GM18870 (cell line): ENCODE data around the gene KCNAB2.

ENCODE experiments used
- ATAC-seq: cut with Tn5 transposase; IDR thresholded peaks from one replicate; pipeline ENCODE4 v1.9.1; 2021; ENCODE audit warnings: moderate library complexity; ENCODE audit not compliant: unreplicated experiment

The KCNAB2 gene

DNA sequence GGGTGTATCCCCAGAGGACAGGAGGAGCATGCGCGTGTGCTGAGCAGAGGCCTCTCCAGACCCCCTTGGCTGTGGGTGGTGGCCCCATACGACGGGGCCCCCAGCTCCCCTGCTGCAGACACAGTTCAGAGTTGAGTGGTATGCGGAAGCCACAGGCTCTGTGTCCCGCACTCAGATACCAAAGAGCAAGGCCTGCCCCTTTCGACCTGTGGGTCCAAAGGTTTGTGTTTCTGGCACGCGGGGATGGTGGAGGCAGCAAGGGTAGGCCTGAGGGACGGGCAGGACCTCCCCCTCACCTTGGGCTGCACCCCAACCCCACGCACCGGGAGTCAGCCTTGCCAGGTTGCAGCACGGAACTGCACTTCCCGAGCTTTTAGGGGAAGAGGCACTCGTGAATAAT, at the start of gene KCNAB2:
KCNAB2 (plus strand) TSS at position 328 of the 400 bp plus-strand sequence. CDS start 5,649 bp downstream, outside the sequence.
- ATAC-seq = no peak

DNA sequence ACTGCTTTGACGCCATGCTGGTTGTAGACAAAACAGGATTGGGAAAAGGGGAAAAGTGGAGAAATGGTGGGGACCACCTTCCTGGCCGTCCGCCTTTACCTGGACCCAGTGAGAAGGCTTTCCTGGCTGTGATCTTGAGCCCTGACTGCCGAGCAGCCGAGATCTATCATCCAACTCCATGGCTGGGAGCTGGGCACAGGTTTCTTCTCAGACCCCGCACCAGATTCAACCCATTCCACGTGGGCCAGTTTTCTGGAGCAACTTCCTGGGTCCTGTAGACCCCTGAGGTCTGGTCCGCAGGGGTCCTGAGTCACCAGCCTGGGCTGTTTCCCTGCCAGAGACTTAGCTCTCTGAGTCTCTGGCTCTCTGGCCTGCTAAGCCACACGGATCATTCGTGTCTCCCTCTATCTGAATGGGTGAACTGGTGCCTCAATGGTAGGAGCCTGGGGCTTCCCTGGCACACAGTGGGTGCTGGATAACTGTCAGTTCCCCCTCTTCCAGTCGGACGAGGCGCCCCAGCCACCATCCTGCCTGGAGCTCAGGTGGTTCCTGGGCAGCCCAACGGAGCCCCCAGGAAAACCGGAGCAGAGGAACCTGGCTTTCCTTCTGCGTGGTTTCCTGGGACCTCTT, 48.9 kb upstream of the KCNAB2 start:
- no peak for ATAC-seq

DNA sequence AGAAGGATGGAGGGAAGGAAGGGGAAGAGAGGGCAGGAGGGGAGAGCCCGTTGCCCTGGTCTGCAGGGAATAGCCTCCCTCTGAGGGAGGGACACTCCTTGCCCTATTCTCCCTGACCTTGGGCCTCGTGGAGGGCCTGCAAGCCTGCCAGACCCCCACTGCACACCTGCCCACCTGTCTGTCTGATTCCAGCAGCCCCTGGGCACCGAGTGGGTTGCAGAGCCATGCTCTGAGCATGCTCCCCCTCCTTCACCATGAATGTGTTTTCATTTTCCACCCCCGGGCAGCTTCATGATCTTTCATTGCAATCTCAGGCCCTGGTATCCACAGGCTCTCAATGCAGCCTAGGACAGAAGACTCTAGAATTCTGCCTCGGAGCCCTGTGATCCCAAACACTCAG, 48.4 kb upstream of the KCNAB2 start:
- no peak for ATAC-seq

DNA sequence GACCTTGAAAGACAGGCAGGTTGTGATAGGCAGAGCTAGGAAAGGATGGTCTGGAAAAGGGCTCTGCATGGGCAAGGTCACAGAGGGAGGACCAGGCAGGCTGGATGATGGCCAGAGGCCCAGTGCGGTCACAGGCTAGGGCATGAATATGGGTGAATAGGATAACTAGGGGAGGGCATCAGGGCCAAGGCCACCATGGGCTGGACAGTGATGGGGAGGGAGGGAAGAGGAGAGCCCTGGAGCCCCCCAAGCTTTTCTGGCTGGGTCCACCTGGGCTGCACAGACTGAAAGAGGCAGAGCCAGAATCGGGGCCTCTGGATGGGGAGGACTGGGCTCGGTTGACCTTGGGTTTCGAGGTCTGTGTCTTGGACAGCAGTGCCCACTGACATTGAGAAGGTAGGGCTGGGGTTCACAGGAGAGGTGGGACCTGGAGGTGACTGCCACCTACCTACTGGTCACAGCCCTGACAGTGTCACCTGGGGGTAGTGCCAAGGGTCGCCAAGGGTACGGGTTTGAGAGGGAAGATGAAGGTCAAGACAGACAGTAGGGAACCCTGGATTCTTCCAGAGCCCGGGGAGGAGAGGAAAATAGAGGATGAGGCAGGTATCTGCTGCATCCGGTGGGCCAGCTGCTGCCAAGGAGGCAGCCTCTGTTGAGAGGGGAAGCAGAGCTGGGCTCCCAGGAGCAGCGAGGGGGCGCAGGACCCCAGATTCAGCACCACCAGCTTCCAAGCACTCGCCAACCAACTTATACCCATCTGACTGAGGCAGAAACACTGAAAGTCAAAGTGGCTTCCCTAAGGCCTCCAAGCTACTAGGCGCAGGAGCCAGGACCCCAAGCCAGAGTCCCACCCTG, 47.4 kb upstream of the KCNAB2 start:
- ATAC-seq = no peak

DNA sequence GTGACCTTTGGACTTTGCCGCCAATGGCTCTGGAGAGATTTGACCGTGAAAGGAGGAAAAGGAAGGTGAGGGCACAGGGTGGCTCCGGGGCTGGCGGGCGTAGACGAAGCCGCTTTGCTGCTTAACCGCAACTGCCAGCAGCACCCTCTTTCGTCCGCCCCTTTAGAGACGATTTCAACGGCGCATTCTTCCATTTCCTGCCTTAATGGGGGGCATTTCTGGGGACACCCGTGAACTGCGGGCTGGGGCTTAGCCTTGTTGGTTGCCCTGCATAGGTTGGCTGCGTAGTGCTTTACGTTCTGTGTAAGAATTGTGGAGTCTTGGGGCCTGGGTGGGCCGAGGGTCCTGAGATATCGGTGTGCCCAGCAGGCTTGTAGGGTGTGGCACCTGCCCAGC, 46.8 kb upstream of the KCNAB2 start:
- no peak for ATAC-seq

DNA sequence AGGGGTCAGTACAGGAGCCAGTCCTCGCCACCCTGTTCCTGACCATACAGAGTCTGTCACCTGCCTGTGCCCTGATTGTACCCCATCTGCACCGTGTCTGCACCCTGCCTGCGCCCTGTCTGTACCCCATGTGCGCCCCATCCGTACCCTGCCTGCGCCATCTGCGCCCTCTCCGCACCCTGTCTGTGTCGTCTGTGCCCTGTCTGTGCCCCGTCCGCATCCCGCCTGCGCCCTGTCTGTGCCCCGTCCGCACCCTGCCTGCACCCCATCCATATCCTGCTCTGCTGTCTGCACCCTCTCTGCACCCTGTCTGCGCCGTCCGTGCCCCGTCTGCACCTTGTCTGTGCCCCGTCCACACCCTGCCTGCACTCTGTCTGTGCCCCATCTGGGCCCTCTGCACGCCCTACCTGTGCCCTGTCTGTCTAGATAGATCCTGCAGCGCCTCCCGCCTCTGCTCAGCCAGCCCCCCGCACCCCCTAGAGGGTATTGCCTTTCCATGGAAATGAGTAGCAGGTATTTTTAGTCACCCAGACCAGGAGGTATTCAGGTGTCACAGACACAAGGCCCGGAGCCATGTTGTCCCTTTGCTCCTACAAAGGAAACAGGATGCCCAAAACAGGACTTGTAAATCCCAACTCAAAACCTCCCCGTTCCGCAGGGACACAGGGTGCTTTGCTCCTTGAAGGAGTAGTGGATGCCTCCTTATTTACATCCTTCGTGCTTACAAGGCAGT, 45.8 kb upstream of the KCNAB2 start:
- ATAC-seq = no peak

DNA sequence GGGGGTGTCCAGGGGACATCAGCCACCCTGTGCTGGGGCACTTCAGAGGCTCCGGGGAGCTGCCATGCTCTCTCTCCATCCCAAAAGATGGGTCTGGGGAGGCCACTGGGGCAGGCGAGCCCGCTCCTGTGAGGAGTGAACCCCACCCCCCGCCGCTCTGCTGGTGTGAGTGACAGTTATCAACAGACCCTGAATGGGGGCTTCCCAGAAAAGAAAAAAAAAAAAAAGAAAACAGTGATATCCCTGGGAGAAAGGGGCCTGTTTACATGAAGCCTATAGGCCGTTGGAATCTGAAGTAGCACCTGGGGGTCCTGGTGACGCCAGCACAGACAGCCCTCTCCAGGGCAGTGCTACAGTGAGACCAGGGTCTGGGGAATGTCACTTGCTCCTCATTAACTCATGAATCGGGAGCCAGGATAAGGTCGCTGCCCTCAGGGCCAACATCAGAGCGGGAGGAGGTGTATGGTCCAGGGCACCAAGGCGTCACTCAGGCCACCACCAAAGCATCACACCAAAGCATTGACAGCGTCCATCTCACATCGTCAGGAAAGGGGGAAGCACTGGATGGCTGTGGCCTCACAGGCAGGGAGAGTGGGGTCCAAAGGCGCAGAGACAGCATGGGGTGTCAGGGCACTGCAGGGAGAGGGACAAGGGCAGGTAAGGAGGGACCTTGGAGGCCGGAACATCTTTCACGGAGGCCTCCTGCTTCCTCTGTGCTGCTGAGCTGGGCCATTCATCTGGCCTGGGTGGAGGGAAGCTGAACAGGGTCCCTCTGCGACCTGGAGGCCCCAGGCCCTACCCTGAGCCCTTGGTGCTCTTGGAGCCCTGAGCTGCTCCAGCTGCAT, 45.0 kb upstream of the KCNAB2 start:
- ATAC-seq = no peak

DNA sequence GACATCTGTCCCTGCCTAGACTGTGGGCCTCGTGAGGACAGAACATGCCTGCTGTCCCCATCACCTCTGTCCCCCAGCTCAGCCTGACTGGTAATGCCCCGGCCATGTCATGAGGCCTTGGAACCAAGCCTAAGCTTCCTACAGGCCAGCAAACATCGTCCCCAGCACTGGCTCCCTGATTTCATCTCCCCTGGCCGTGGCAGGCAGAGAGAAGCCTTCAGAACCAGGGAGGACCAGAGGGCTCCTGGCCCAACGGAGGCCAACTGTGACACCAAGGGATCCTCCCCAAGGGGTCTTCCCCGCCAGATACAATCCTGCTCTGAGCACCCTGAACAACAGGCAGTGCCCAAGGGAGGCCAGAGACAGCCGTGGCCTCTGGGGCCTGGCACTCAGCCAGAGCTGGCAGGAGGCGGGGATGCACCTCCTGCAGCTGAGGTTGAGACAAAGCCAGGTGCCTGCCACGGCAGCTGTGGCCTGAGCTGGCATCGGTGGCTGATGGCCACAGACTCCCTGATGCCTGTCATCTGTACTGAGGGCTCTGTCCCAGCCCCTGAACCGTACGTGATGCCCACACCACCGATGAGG, 43.6 kb upstream of the KCNAB2 start:
- no peak for ATAC-seq

DNA sequence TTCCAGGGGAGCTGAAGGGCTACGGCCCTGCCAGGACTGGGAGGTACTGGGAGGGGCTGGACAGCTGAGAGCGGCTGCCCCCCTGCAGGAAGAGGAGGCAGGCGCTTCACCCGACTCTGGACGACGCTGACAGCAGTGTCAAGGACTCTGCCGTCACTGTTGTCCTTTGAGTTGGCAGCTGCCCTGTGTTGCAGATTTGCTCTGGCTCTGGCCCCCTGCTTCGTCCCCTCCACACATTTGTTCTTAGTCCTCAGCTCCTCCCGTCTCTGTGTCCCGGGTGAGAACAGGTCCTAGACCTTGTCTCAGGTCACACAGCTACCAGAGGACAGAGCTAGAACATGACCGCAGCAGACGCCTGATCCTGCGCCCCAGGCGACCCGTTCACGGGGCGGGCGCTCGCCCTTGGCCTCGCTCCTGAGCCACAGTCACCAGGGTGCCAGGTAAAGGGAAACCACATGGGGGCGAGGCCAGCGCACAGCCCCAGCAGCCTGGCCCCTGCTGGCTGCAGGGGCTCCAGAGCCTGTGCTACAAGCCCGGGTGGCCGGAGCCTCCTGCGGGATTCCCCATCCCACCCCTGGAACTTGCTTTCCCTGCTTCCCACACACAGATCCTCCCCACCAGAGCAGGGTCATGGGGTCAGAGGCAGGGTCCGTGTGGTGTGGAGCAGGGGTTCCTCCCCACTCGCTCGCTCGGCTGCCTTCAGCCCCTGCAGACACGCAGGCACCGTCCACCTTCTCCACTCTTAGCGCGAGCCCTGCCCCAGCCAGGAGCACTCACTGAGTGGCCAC, 42.8 kb upstream of the KCNAB2 start:
- no peak for ATAC-seq

DNA sequence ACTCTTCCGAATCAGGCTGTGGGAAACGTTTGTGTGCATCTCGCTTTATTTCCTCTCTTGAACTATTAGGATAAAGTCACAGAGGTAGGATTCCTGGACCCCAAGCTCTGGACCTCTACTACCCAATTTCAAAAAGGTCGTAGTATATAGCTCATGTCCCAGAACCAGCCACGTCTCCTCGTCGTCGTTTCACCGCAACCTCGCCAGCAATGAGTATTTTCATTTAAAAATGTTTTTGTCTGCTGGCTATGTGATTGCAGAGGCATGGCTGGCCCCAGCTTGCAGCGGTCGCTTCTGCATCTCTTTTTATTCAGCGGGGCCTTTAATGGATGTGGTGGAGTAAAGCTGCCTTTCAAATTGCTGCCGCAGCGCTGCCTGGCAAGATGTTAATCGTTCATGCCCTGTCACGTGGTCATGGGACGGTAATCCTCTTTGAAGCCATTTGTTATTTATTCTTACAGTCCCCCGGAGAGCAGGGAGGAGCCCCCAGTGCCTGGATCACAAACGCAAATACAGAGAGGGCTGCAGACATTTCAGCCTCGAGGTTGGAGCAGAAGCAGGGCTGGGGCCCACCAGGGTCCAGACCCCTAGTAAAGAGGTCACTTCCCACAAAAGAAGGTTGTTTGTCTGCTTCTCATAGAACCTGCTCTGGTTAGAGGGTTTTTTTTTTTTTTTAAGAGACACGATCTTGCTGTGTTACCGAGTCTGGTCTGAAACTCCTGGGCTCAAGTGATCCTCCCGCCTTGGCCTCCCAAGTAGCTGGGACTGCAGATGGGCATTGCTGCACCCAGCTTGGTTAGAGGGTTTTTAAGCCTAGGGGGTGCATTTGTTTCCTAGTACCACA, 41.9 kb upstream of the KCNAB2 start:
- ATAC-seq = no peak

DNA sequence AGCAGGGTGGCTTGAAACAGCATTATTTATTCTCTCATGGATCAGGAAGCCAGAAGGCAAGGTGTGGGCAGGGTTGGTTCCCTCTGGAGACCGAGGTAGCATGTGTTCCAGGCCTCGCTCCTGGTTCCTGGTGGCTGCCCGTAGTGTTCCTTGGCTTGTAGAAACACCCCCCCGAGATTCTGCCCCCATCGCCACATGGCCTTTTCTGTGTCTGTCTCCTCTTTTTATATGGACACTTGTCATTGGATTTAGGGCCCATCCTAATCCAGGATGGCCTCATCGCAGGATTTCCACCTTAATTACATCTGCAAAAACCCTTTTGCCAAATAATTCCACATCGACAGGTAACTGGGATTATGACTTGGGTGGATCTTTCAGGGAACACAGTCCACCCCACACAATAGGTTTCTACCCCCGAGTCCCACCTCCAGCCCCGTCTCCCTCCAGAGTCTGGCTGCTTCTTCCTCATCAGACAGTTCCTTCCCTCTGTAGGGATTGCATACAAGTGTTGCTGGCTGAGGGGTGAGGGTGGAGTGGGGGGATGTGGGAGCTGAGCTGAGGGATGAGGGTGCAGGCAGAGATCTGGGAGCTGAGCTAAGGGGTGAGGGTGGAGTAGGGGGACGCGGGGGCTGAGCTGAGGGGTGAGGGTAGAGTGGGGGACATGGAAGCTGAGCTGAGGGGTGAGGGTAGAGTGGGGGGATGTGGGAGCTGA, 41.1 kb upstream of the KCNAB2 start:
- ATAC-seq = no peak

DNA sequence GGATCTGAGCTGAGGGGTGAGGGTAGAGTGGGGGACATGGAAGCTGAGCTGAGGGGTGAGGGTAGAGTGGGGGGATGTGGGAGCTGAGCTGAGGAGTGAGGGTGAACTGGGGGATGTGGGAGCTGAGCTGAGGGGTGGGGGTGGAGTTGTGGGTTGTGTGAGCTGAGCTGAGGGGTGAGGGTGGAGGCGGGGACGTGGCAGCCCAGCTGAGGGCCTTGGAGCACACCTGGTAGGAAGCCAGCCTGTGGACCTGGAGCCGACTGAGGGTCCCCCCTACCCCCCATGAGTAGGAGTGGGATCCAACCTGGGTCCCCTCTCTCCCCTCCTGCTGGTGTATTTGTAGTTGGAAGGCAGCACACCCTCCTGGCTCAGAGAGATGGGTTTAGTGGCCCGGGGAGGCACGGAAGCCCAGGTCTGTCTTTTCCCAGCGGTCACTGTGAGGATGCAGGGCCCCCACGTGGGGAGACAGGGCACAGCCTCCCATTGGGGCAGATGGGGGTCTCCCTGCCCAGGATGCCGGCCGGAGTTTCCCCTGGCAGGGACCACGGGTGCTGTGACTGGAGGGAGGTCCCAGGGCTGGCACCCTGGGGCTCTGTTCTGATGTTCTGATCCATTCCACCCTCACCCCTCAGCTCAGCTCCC, 40.3 kb upstream of the KCNAB2 start:
- no peak for ATAC-seq

DNA sequence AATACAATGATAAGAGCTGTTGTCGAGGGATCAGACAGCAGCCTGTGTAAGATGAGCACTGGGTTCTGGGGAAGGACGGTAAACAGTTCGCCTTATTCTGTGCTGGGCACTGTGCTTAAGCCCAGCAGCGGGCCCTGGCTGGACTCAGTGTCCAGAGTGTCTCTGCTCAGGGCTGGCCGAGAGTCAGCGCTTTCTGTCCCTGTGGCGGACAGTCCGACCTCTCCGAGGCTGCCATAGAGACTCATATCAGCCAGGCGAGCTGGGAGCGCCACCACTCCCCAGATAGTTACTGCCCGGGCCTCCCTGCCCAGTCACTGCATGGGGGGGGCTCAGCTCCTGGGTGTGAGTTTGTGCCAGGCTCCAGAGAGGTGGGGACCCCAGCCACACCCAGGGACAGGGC, 38.8 kb upstream of the KCNAB2 start:
- ATAC-seq = no peak

DNA sequence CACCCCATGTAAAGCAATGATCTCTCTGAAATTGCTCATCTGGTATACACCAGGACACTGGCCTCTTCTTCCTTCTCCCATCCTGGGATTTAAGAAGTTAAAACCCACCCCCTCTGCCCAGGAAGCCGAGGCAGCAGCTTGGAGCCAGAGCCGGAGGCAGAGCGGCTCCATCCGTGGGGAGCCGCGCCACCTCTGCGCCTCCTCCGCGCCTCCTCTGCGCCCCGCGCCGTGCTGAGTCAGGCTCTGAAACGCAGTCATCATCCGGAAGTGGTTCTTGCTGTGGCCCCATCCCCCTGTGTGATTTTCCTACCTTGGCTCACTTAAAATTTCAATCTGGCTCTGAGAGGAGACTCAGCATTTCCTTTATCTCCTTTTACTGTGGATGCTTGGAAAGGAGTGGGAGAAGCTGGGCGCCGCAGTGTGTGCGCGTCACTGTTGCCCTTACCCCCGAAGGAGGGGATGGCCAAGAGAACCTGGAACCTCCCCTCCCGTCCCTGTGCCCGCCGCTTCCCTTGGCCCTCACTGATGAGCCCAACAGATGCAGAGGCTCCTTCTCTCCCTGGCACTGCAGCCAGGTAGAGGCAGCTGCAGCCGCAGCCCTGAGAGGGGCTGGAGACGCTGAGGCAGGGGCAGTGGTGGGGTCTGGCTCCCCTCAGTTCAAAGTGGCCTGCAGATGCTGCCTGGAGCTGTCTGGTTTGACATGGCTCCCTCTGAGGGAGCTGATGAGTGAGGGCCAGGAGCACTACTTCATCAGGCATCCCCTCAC, 38.2 kb upstream of the KCNAB2 start:
- ATAC-seq = no peak

DNA sequence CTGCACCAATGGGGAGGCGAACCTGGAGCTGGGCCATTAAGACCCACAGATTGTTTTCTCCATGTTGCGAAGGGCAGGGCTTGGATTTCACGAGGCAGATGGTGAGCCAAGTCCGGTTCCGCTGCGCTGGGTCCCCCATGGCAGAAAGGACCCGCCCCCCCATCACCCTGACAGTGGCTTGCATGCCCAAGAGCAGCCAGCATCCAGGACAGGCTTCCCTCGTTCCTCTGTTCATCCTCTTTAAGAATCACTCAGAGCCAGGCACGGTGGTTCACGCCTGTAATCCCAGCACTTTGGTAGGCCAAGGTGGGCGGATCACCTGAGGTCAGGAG, 37.6 kb upstream of the KCNAB2 start:
- ATAC-seq = no peak

DNA sequence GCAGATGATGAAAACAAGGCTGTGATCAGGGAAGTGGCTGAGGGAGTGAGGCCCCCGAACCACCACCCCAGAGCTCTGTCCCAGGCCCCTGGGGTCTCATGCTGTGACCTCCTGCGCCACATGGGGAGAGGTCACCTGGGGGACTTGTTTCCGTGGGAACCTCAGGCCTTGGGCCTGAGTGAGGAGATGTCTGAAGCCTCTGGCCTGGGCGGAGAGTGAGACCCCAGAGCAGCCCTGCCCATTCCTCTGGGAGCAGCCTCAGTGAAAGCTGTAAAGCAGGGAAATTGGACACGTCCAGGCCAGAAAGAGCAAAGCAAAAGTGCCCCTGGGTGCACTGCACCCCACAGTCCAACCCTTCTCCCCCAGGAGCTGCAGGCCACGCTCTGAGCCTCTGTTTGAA, 37.0 kb upstream of the KCNAB2 start:
- ATAC-seq = no peak
